H1 (cell line): Measurements from ENCODE around the gene MKNK2. TPM values are rescaled to one million over a fixed set of nuclear protein-coding genes. Genes with fewer than 3 reads are reported as not detected.

Experiments
- CTCF ChIA-PET: fragments of 300-600 bp; sonication (Branson Sonifier 250); formaldehyde crosslinking; loops from one replicate; lab custom pipeline; 2021; ENCODE audit not compliant: partially characterized antibody; lab: Charles Lee
- POLR2A ChIA-PET: fragments of 300-600 bp; sonication (Branson Sonifier 250); formaldehyde crosslinking; loops from one replicate; lab custom pipeline; 2021; ENCODE audit warnings: inconsistent platforms; ENCODE audit not compliant: partially characterized antibody; lab: Charles Lee
- DNase-seq, 2 experiments: peaks; one replicate each; pipeline versions ENCODE4 v3.0.0 to v3.0.0-alpha.2; 2010 to 2022; ENCODE audit warnings: low spot score in 2 of 2, low read depth in 1 of 2, mixed read lengths in 1 of 2
- FAIRE-seq: peaks from 2 replicates; lab custom pipeline; 2011; peaks lifted over from hg19 to GRCh38; lab: Jason Lieb, UNC
- H2AFZ ChIP-seq: 2 replicates; pipeline ENCODE4 v1.8.1; 2012; ENCODE audit warnings: low read length, inconsistent platforms
- H2AK5ac ChIP-seq: 2 replicates; pipeline ENCODE4 v1.6.1; 2013; ENCODE audit warnings: low read depth, low read length
- H2BK120ac ChIP-seq: replicated peaks from 2 replicates; pipeline ENCODE3; 2013; ENCODE audit warnings: low read depth, low read length, inconsistent platforms
- H2BK12ac ChIP-seq: 2 replicates; pipeline ENCODE4 v1.6.1; 2013; ENCODE audit warnings: low read depth, low read length
- H2BK15ac ChIP-seq: 2 replicates; pipeline ENCODE4 v1.6.1; 2013; ENCODE audit warnings: low read length
- H2BK20ac ChIP-seq: 2 replicates; pipeline ENCODE4 v1.6.1; 2013; ENCODE audit warnings: low read length
- H2BK5ac ChIP-seq: 2 replicates; pipeline ENCODE4 v1.6.1; 2013; ENCODE audit warnings: low read depth, low read length
- H3K14ac ChIP-seq: 2 replicates; pipeline ENCODE4 v1.6.1; 2013; ENCODE audit warnings: inconsistent platforms; ENCODE audit not compliant: insufficient read length
- H3K18ac ChIP-seq: 2 replicates; pipeline ENCODE4 v1.6.1; 2013; ENCODE audit warnings: low read length; ENCODE audit errors: extremely low read depth
- H3K23ac ChIP-seq: 2 replicates; pipeline ENCODE4 v1.6.1; 2013; ENCODE audit warnings: inconsistent platforms; ENCODE audit not compliant: insufficient read length
- H3K23me2 ChIP-seq: 2 replicates; pipeline ENCODE4 v1.6.1; 2013; ENCODE audit warnings: low read depth, low read length
- H3K27ac ChIP-seq: 2 replicates; pipeline ENCODE4 v1.6.1; 2011; ENCODE audit warnings: low read depth, low read length, inconsistent platforms
- H3K27me3 ChIP-seq, 4 experiments: replicated peaks in 1 of 4; 1 replicate in 1 of 4; 2 replicates in 3 of 4; pipeline versions ENCODE4 v1.6.1 to v1.8.1; 2011 to 2013; ENCODE audit warnings: low read length in 3 of 4, mild to moderate bottlenecking in 3 of 4, inconsistent platforms in 2 of 4, mixed read lengths in 2 of 4, moderate library complexity in 1 of 4; ENCODE audit not compliant: control insufficient read depth in 3 of 4, insufficient read depth in 3 of 4; ENCODE audit errors: extremely low read depth in 1 of 4
- H3K36me3 ChIP-seq, 4 experiments: 2 replicates each; pipeline versions ENCODE4 v1.6.1 to v1.8.1; 2011 to 2013; ENCODE audit warnings: mild to moderate bottlenecking in 4 of 4, low read length in 3 of 4, moderate library complexity in 2 of 4, control low read depth in 1 of 4, inconsistent platforms in 1 of 4; ENCODE audit not compliant: insufficient read depth in 4 of 4, control insufficient read depth in 2 of 4
- H3K4ac ChIP-seq: replicated peaks from 2 replicates; pipeline ENCODE3; 2013; ENCODE audit warnings: low read length, low read depth, mixed read lengths, inconsistent platforms; ENCODE audit not compliant: insufficient read length
- H3K4me1 ChIP-seq, 4 experiments: replicated peaks in 1 of 4; 1 replicate in 1 of 4; 2 replicates in 3 of 4; pipeline versions ENCODE4 v1.6.1 to v1.8.1; 2011 to 2013; ENCODE audit warnings: low read length in 3 of 4, inconsistent platforms in 2 of 4, mixed read lengths in 1 of 4; ENCODE audit not compliant: insufficient read depth in 4 of 4, control insufficient read depth in 3 of 4
- H3K4me2 ChIP-seq, 2 experiments: 2 replicates each; pipeline versions ENCODE4 v1.6.1 to v1.8.1; 2011 to 2013; ENCODE audit warnings: low read depth in 2 of 2, low read length in 2 of 2, control low read depth in 1 of 2, inconsistent platforms in 1 of 2, mild to moderate bottlenecking in 1 of 2; ENCODE audit not compliant: insufficient read depth in 1 of 2
- H3K4me3 ChIP-seq, 4 experiments: fragments of 200-600, 300-600 bp in 1 of 4; sonication (generic), shearing (Covaris generic), sonication (Bioruptor Twin) in 1 of 4; 2 replicates each; pipeline versions ENCODE4 v1.5.1 to v1.8.1; 2011 to 2016; ENCODE audit warnings: low read length in 4 of 4, low read depth in 3 of 4, control low read depth in 2 of 4, inconsistent platforms in 2 of 4, mild to moderate bottlenecking in 2 of 4, mixed read lengths in 1 of 4, moderate library complexity in 1 of 4; ENCODE audit not compliant: insufficient read depth in 2 of 4; ENCODE audit errors: extremely low read depth in 1 of 4
- H3K56ac ChIP-seq: replicated peaks from 2 replicates; pipeline ENCODE3; 2013; ENCODE audit warnings: low read depth, mild to moderate bottlenecking, mixed read lengths, low read length, inconsistent platforms; ENCODE audit not compliant: insufficient read length
- H3K79me1 ChIP-seq: 2 replicates; pipeline ENCODE4 v1.6.1; 2013; ENCODE audit warnings: low read depth, low read length, control low read depth
- H3K79me2 ChIP-seq, 2 experiments: 2 replicates each; pipeline versions ENCODE4 v1.6.1 to v1.8.1; 2012 to 2013; ENCODE audit warnings: low read length in 2 of 2, mild to moderate bottlenecking in 2 of 2, inconsistent platforms in 1 of 2; ENCODE audit not compliant: insufficient read depth in 2 of 2, control insufficient read depth in 1 of 2
- H3K9ac ChIP-seq, 4 experiments: replicated peaks in 1 of 4; 1 replicate in 1 of 4; 2 replicates in 3 of 4; pipeline versions ENCODE4 v1.6.1 to v1.8.1; 2011 to 2013; ENCODE audit warnings: low read depth in 3 of 4, low read length in 3 of 4, control low read depth in 2 of 4, mild to moderate bottlenecking in 2 of 4, moderate library complexity in 2 of 4, inconsistent platforms in 1 of 4; ENCODE audit errors: extremely low read depth in 1 of 4
- H3K9me3 ChIP-seq, 2 experiments: 2 replicates each; pipeline versions ENCODE4 v1.6.1 to v1.8.1; 2012 to 2013; ENCODE audit warnings: mild to moderate bottlenecking in 2 of 2, moderate library complexity in 2 of 2, control low read depth in 1 of 2, inconsistent platforms in 1 of 2, low read depth in 1 of 2, low read length in 1 of 2, mixed read lengths in 1 of 2; ENCODE audit not compliant: insufficient read depth in 2 of 2
- H4K20me1 ChIP-seq, 2 experiments: replicated peaks in 1 of 2; 2 replicates each; pipeline versions ENCODE3 to v1.8.1; 2011 to 2013; ENCODE audit warnings: inconsistent platforms in 2 of 2, low read length in 2 of 2, mild to moderate bottlenecking in 1 of 2; ENCODE audit not compliant: insufficient read depth in 2 of 2, control insufficient read depth in 1 of 2
- H4K5ac ChIP-seq: 2 replicates; pipeline ENCODE4 v1.6.1; 2013; ENCODE audit warnings: low read length, low read depth, mixed read lengths, inconsistent platforms; ENCODE audit not compliant: insufficient read length
- H4K8ac ChIP-seq: 2 replicates; pipeline ENCODE4 v1.8.0; 2013; ENCODE audit warnings: mild to moderate bottlenecking, moderate library complexity, low read length, inconsistent platforms; ENCODE audit not compliant: insufficient read depth; ENCODE audit errors: extremely low read depth
- H4K91ac ChIP-seq: replicated peaks from 2 replicates; pipeline ENCODE3; 2013; ENCODE audit warnings: low read length, mixed read lengths, inconsistent platforms; ENCODE audit not compliant: insufficient read length
- ATF2 ChIP-seq: IDR thresholded peaks from 2 replicates; pipeline ENCODE4 v1.6.1; 2012; ENCODE audit warnings: low read length, inconsistent platforms
- SIRT6 ChIP-seq: IDR thresholded peaks from one replicate; pipeline ENCODE4 v1.7.1; 2012; ENCODE audit warnings: low read length, inconsistent platforms
- WGBS, 2 experiments: shearing (Covaris generic) in 1 of 2; methylation state at CpG; one replicate each; pipeline versions ENCODE4 v1.1.6 to v1.1.7; 2013 to 2015; ENCODE audit warnings: low lambda C conversion rate in 2 of 2, mixed read lengths in 2 of 2, inconsistent platforms in 1 of 2, low coverage in 1 of 2, missing lambda C conversion rate in 1 of 2; ENCODE audit not compliant: insufficient replicate concordance in 2 of 2, insufficient coverage in 1 of 2, insufficient read length in 1 of 2; ENCODE audit errors: extremely low coverage in 1 of 2, missing lambda C conversion rate in 1 of 2; 5-methylcytosine and 5-hydroxymethylcytosine counted together
- polyA plus RNA-seq, 7 experiments: library from polyadenylated mRNA; depleted of rRNA in 3 of 7; stranded (reverse) in 5 of 7; unstranded in 2 of 7; fragments of >200 nt in 5 of 7; fragments of 200-250 nt in 2 of 7; gene quantifications; 1 replicate in 5 of 7; 2 replicates in 1 of 7; 4 replicates in 1 of 7; pipeline versions ENCODE4 v1.2.1 to v1.2.3, GENCODE V29; 2011 to 2013; ENCODE audit warnings: missing spikeins in 2 of 7, mixed read lengths in 2 of 7
- total RNA-seq: library from RNA; stranded (reverse); fragmentation: NEBNext Ultra II Directional; extraction: Animal tissue kit (Norgen Biotek cat#: 25700); gene quantifications from 2 replicates; pipeline ENCODE4 v1.2.1, GENCODE V29; 2021
- TF ChIP-seq, protein P1 (sequence below): IDR thresholded peaks from 2 replicates; pipeline ENCODE4 v1.6.1; 2012; ENCODE audit warnings: inconsistent platforms

MKNK2 gene
- total and polyA plus RNA-seq, 2 of the 8 experiments (the other 6 are each of a cell fraction or from before 2014, with no cell fraction given): 163 to 166 TPM

DNA sequence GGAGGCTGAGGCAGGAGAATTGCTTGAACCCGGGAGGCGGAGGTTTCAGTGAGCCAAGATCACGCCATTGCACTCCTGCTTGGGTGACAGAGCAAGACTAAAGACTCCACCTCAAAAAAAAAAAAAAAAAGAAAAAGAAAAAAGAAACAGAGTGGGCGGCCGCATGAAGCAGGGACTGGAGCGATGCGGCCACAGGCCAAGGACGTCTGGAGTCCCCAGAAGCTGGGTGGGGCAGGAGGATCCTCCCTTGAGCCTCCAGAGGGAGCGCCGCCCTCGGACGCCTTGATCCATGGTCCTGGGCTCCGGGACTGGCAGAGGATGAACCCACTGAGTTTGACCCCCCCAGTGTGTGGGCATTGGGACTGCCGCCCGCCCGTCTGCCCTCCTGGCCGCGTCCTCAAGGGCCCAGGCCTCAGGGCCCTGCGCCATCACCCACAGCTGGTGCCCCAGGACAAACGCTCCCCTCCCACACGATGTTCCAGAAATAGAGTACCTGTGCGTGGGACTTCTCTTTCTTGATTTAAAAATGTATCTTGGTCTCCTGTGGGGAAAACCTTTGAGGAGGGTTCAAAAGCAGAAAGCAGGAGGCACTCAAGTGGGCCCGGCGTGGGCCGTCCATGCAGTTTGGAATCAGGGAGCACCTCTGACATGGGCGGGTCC is 51.1 kb downstream of the MKNK2 start:
- FAIRE-seq: no peak
- peaks cover 0 to 4% (median 0%) of the 10 kb centered on the region in 4 experiments; a peak in 1 of 7 replicates for H3K27me3 ChIP-seq
- no peak overlapping the region for H3K18ac ChIP-seq
- no peak overlapping the region for H2BK20ac ChIP-seq
- H2BK15ac ChIP-seq: no peak overlapping the region
- peaks cover 3 to 14% (median 7%) of the 10 kb centered on the region in 4 experiments; a peak in 5 of 8 replicates for H3K36me3 ChIP-seq
- POLR2A ChIA-PET: interaction anchor here (0.6 to 0.8 kb wide), 2 partner anchors 46 to 79 kb away, joined by 3 read pairs; no protein-coding TSS in a partner anchor
- no peak overlapping the region for H2BK5ac ChIP-seq
- H3K4me3 ChIP-seq: no peak overlapping the region
- H3K4me1 ChIP-seq: no peaks in the 10 kb centered on the region
- H2AFZ ChIP-seq: no peak overlapping the region
- no peak overlapping the region for H3K4ac ChIP-seq
- no peak overlapping the region for H3K27ac ChIP-seq
- WGBS, 2 experiments: 92% methylated on average over 26 of the region's 26 CpGs; no CpG with 5 or more reads in 1 of the 2 experiments
- no peak overlapping the region for H3K14ac ChIP-seq
- no peak overlapping the region for H4K8ac ChIP-seq
- peaks cover 0 to 13% of the 10 kb centered on the region in 2 experiments for H4K20me1 ChIP-seq
- no peak overlapping the region for H3K23ac ChIP-seq
- CTCF ChIA-PET: interaction anchor here (1.0 kb wide), 1 partner anchor 70 kb away, joined by 3 read pairs; no protein-coding TSS in a partner anchor
- no peaks in the 10 kb centered on the region for H3K79me2 ChIP-seq
- peaks cover 2% of the 10 kb centered on the region; the same call in 1 of the 2 replicates for H3K79me1 ChIP-seq
- H3K23me2 ChIP-seq: no peaks in the 10 kb centered on the region
- DNase-seq: no peak
- no peak overlapping the region for H3K4me2 ChIP-seq
- H3K56ac ChIP-seq: no peak overlapping the region
- H2AK5ac ChIP-seq: no peak overlapping the region
- no peaks in the 10 kb centered on the region for H3K9me3 ChIP-seq
- no peak overlapping the region for H3K9ac ChIP-seq
- H4K91ac ChIP-seq: no peak overlapping the region
- no peak overlapping the region for H4K5ac ChIP-seq
- no peak overlapping the region for H2BK120ac ChIP-seq
- no peak overlapping the region for H2BK12ac ChIP-seq
- TF ChIP-seq, protein P1, sequence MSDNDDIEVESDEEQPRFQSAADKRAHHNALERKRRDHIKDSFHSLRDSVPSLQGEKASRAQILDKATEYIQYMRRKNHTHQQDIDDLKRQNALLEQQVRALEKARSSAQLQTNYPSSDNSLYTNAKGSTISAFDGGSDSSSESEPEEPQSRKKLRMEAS: no peak
- no peak for TF ChIP-seq ATF2
- TF ChIP-seq SIRT6: no peak
